ENCODE measurements around the gene HOOK2. TPM values are rescaled to one million over a fixed set of nuclear protein-coding genes. Genes with fewer than 3 reads are reported as not detected.

HOOK2 gene
- total and polyA plus RNA-seq, 2 of the 13 experiments (the other 11 are each of a cell fraction or from before 2014, with no cell fraction given), result 9.2 to 12.9 TPM

- TF ChIP-seq HIC2 (CRISPR knock-in tag; IDR thresholded peaks at IDR 0.05; ENCODE audit: low read depth) (no peak), ZBTB43 (CRISPR knock-in tag; conservative IDR thresholded peaks at IDR 0.05) (no peak), CBFB (CRISPR knock-in tag; IDR thresholded peaks at IDR 0.05) (0 out of 2 replicates have a peak, but pooled peaks have one; percentile 12), BCLAF1 (IDR thresholded peaks at IDR 0.05) (no peak), PBX2 (CRISPR knock-in tag; IDR thresholded peaks at IDR 0.05) (peak; percentile 91), JARID2 (CRISPR knock-in tag; IDR thresholded peaks at IDR 0.05; ENCODE audit: insufficient replicate concordance) (no peak), ZNF724P (CRISPR knock-in tag; IDR thresholded peaks at IDR 0.05; ENCODE audit: borderline replicate concordance) (peak; percentile 83; the same call in 1 of the 2 replicates), TBP (CRISPR knock-in tag; IDR thresholded peaks at IDR 0.05) (no peak), ELF1 (CRISPR knock-in tag; IDR thresholded peaks at IDR 0.05) (peak; percentile 18), ZKSCAN5 (CRISPR knock-in tag; IDR thresholded peaks at IDR 0.05) (no peak), ATF1 (CRISPR knock-in tag; IDR thresholded peaks at IDR 0.05) (peak; percentile 70; the same call in 1 of the 2 replicates), SOX6 (IDR thresholded peaks at IDR 0.05) (no peak), SOX6 (CRISPR knock-in tag; IDR thresholded peaks at IDR 0.05) (peak; percentile 19; the same call in 1 of the 2 replicates), RFXAP (CRISPR knock-in tag; IDR thresholded peaks at IDR 0.05; ENCODE audit: borderline replicate concordance) (peak; percentile 97), TFE3 (CRISPR knock-in tag; IDR thresholded peaks at IDR 0.05) (peak; percentile 81), MAFG (CRISPR knock-in tag; IDR thresholded peaks at IDR 0.05) (no peak), ZBTB33 (CRISPR knock-in tag; IDR thresholded peaks at IDR 0.05) (0 out of 2 replicates have a peak, but pooled peaks have one; percentile 25), ZNF274 (CRISPR knock-in tag; IDR thresholded peaks at IDR 0.05) (0 out of 2 replicates have a peak, but pooled peaks have one; percentile 27), JDP2 (CRISPR knock-in tag; IDR thresholded peaks at IDR 0.05; ENCODE audit: borderline replicate concordance) (no peak)
Observed at GRCh38 chr19:12736995-12737834, 38.1 kb downstream of the HOOK2 start, which contains the start of gene GET3 (continued).

Data from HepG2 (cell line).